Prostate gland (tissue), 2 donors: Measurements from ENCODE around the gene GSTM4.

ENCODE experiments used
- CTCF ChIP-seq, 4 experiments: fragments of 200-600 bp in 2 of 4; fragments of 450-650 bp in 2 of 4; sonication (generic) in 2 of 4; IDR thresholded peaks; 1 replicate in 3 of 4; 2 replicates in 1 of 4; pipeline ENCODE4 v1.5.1; 2016 to 2019; ENCODE audit warnings: antibody characterized with exemption in 4 of 4, mild to moderate bottlenecking in 2 of 4, moderate library complexity in 2 of 4
- POLR2A ChIP-seq: fragments of 450-650 bp; IDR thresholded peaks from one replicate; pipeline ENCODE4 v1.6.1; 2016; ENCODE audit warnings: antibody characterized with exemption, mild to moderate bottlenecking
- POLR2AphosphoS5 ChIP-seq: sonication (generic); formaldehyde crosslinking; IDR thresholded peaks from one replicate; pipeline ENCODE4 v1.6.1; 2017; ENCODE audit warnings: antibody characterized with exemption

DNA sequence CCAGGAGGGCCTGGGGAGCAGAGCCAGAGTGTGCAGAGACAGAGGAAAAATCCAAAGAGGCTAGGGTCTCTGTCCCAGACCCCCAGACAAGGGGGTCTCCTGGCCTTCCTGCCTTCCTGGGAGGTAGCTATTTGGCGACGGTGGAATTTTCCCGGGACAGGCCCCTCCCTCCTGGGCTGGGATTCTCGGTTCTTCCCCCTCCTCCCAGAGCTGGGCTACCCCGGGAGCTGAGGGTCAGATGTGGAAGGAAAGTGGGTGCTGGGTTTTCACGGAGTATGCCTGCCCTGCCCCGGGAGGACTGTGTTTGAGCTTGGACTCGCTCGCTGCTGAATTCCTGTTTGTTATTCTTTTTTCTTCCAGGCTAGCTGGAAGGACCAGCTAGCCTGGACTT, 35.5 kb upstream of the GSTM4 start:
- no peak for TF ChIP-seq CTCF (IDR thresholded peaks at IDR 0.05)
- no peak for TF ChIP-seq POLR2AphosphoS5
- TF ChIP-seq POLR2A, result peak; percentile 8
